ENCODE data around the gene OTC. TPM values are rescaled to one million over a fixed set of nuclear protein-coding genes. Genes with fewer than 3 reads are reported as not detected.

The OTC gene
- total and polyA plus RNA-seq, 2 donors (not counting 1 experiment from before 2014, with no cell fraction given) = not detected

GRCh38 chrX:38363046-38363445, 10.6 kb downstream of the OTC start:
- CTCF ChIA-PET = no interaction called here
- POLR2A ChIA-PET = no interaction called here

GRCh38 chrX:38365954-38366353, 13.6 kb downstream of the OTC start:
- Mint-ChIP-seq H3K9me3 (ENCODE audit: insufficient read depth) (no peaks in the 10 kb centered on the region), H3K4me3 (no peak overlapping the region), H3K27me3 (no peaks in the 10 kb centered on the region), H3K4me1 (no peaks in the 10 kb centered on the region), H3K27ac (no peak overlapping the region)
- TF ChIP-seq CTCF (IDR thresholded peaks at IDR 0.05) = no peak
- no peak for TF ChIP-seq EZH2 (IDR thresholded peaks at IDR 0.05; ENCODE audit: borderline replicate concordance, insufficient read depth, low read depth, low read length, poor library complexity, severe bottlenecking)
- ChIA-PET POLR2A (no interaction called here), CTCF (no interaction called here)
- WGBS (ENCODE audit: insufficient coverage) = no CpG with 5 or more reads among the region's 3 CpGs
- Histone ChIP-seq H3K4me3 (ENCODE audit: control extremely low read depth in 1 of 5, extremely low read depth in 1 of 5, insufficient read depth in 1 of 5, low read depth in 2 of 5, low read length in 4 of 5) (no peak overlapping the region), H3K9me3 (ENCODE audit: control extremely low read depth in 1 of 3, control insufficient read depth in 2 of 3, insufficient read depth in 1 of 3, low read length in 2 of 3) (no peaks in the 10 kb centered on the region), H3K9ac (ENCODE audit: low read length) (no peak overlapping the region), H3K36me3 (replicated peaks in 1 of 2; ENCODE audit: control extremely low read depth in 1 of 2, control insufficient read depth in 1 of 2, extremely low read depth in 1 of 2, insufficient read depth in 2 of 2, low read length in 1 of 2) (no peaks in the 10 kb centered on the region), H3K4me1 (ENCODE audit: control insufficient read depth in 2 of 2, insufficient read depth in 2 of 2, low read length in 2 of 2) (no peaks in the 10 kb centered on the region), H2AFZ (ENCODE audit: insufficient read depth, low read depth, low read length, poor library complexity, severe bottlenecking) (no peak overlapping the region), H4K20me1 (ENCODE audit: control insufficient read depth, insufficient read depth, low read length, poor library complexity, severe bottlenecking) (no peaks in the 10 kb centered on the region), H3K4me2 (replicated peaks; ENCODE audit: low read depth, low read length, poor library complexity, severe bottlenecking) (no peak overlapping the region), H3K79me2 (ENCODE audit: control insufficient read depth, insufficient read depth, low read length) (no peaks in the 10 kb centered on the region), H3K27me3 (replicated peaks in 1 of 4; ENCODE audit: control extremely low read depth in 1 of 4, control insufficient read depth in 3 of 4, insufficient read depth in 4 of 4, low read length in 3 of 4) (no peaks in the 10 kb centered on the region), H3K27ac (ENCODE audit: low read length in 2 of 2) (no peak overlapping the region)
- ATAC-seq (ENCODE audit: low read depth) = no peak
- intact Hi-C loops (cut with micrococcal nuclease) = no loop called here
- DNase-seq = no peak

More at GRCh38 chrX:38363046-38363445, 10.6 kb downstream of the OTC start:
- Histone ChIP-seq H3K9ac (ENCODE audit: low read length) (no peak overlapping the region), H4K20me1 (ENCODE audit: control insufficient read depth, insufficient read depth, low read length, poor library complexity, severe bottlenecking) (no peaks in the 10 kb centered on the region), H2AFZ (ENCODE audit: insufficient read depth, low read depth, low read length, poor library complexity, severe bottlenecking) (no peak overlapping the region), H3K79me2 (ENCODE audit: control insufficient read depth, insufficient read depth, low read length) (no peaks in the 10 kb centered on the region), H3K27me3 (replicated peaks in 1 of 4; ENCODE audit: control extremely low read depth in 1 of 4, control insufficient read depth in 3 of 4, insufficient read depth in 4 of 4, low read length in 3 of 4) (no peaks in the 10 kb centered on the region), H3K9me3 (ENCODE audit: control extremely low read depth in 1 of 3, control insufficient read depth in 2 of 3, insufficient read depth in 1 of 3, low read length in 2 of 3) (no peaks in the 10 kb centered on the region), H3K4me3 (ENCODE audit: control extremely low read depth in 1 of 5, extremely low read depth in 1 of 5, insufficient read depth in 1 of 5, low read depth in 2 of 5, low read length in 4 of 5) (no peak overlapping the region), H3K27ac (ENCODE audit: low read length in 2 of 2) (no peak overlapping the region), H3K36me3 (replicated peaks in 1 of 2; ENCODE audit: control extremely low read depth in 1 of 2, control insufficient read depth in 1 of 2, extremely low read depth in 1 of 2, insufficient read depth in 2 of 2, low read length in 1 of 2) (no peaks in the 10 kb centered on the region), H3K4me1 (ENCODE audit: control insufficient read depth in 2 of 2, insufficient read depth in 2 of 2, low read length in 2 of 2) (no peaks in the 10 kb centered on the region), H3K4me2 (replicated peaks; ENCODE audit: low read depth, low read length, poor library complexity, severe bottlenecking) (no peak overlapping the region)
- Mint-ChIP-seq H3K4me3 (no peak overlapping the region), H3K9me3 (ENCODE audit: insufficient read depth) (no peaks in the 10 kb centered on the region), H3K4me1 (no peaks in the 10 kb centered on the region), H3K27ac (no peak overlapping the region), H3K27me3 (no peaks in the 10 kb centered on the region)
- no peak for DNase-seq
- intact Hi-C loops (cut with micrococcal nuclease) = no loop called here
- ATAC-seq (ENCODE audit: low read depth) = no peak
- no peak for TF ChIP-seq EZH2 (IDR thresholded peaks at IDR 0.05; ENCODE audit: borderline replicate concordance, insufficient read depth, low read depth, low read length, poor library complexity, severe bottlenecking)

Measured in B cell (primary cell).